Gastrocnemius medialis (tissue), 4 donors: ENCODE measurements around the gene PLCH1.

Experiments used
- CTCF ChIP-seq, 5 experiments: fragments of 450-650 bp in 3 of 5; fragments of 200-600 bp in 2 of 5; sonication (generic) in 2 of 5; IDR thresholded peaks in 4 of 5; conservative IDR thresholded peaks in 1 of 5; 1 replicate in 4 of 5; 2 replicates in 1 of 5; pipeline ENCODE4 v1.5.1; 2016 to 2019; ENCODE audit warnings: antibody characterized with exemption in 5 of 5, mild to moderate bottlenecking in 3 of 5, moderate library complexity in 3 of 5
- POLR2A ChIP-seq, 2 donors: fragments of 450-650 bp; IDR thresholded peaks; one replicate each; pipeline ENCODE4 v1.6.1; 2017; ENCODE audit warnings: antibody characterized with exemption in 2 of 2, mild to moderate bottlenecking in 2 of 2, moderate library complexity in 2 of 2

GRCh38 chr3:155392138-155392537 lies 352.7 kb downstream of the PLCH1 start:
- TF ChIP-seq CTCF (IDR thresholded peaks at IDR 0.05 in 4 of 5, conservative IDR thresholded peaks at IDR 0.05 in 1 of 5) = no peak
- no peak for TF ChIP-seq POLR2A (IDR thresholded peaks at IDR 0.05)
